Stimulated activated CD4-positive, alpha-beta T cell treated with anti-CD3 and anti-CD28 coated beads, Interleukin-15, amount 100 ng/mL, for 24 hours (primary cell): ENCODE data around the gene HAPLN2.
"Not testable (repeated sequence)": the region's sequence is repeated elsewhere in the genome, so short reads cannot be mapped to it uniquely, and the experiment has no call there.

Experiments used
- DNase-seq: peaks from one replicate; pipeline ENCODE4 v3.0.0-alpha.2; 2020

Gene HAPLN2

DNA sequence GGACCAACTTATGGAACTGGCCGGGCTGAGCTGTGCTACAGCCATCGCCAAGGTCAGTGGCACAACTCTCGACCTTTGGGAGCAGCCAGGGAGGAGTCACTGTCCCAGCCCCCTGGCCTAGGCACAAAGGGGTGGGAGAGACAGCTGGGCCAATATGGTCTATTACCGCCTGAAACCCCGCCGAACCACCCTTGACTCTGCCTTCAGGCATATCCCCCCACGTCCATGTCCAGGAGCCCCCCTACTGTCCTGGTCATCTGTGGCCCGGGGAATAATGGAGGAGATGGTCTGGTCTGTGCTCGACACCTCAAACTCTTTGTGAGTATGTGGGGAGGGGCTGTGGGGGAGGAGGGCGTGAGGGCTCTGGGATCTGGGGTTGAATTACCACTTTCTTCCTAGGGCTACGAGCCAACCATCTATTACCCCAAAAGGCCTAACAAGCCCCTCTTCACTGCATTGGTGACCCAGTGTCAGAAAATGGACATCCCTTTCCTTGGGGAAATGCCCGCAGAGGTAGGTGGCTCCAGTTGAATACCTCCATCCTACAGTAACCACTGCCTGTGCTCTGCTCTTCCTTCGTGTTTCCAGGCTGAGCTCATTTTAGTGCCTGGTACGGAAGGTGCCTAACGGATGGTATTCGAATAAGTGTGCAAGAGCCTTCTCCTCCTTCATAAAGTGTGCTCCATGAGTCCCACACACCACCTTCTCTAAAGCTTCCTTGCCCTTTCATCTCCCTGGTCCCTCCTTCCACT, 26.9 kb upstream of the HAPLN2 start:
- no peak for DNase-seq

GRCh38 chr1:156592910-156593660, 26.1 kb upstream of the HAPLN2 start:
- no peak for DNase-seq

DNA sequence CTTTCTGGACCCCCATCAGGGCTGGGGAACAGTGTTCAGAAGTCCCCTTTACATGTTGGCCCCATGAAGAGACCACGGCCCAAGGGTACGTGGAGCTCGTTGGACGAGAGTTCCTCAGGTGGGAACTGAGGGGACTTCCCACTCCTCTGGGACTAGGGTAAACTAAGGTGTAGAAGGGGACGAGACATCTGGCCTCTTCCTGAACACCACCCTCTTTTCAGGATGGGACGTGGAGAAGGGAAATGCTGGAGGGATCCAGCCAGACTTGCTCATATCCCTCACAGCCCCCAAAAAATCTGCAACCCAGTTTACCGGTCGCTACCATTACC, 25.6 kb upstream of the HAPLN2 start:
- DNase-seq, result no peak

- DNase-seq, result no peak
Measured at GRCh38 chr1:156594190-156594589, 25.0 kb upstream of the HAPLN2 start.

GRCh38 chr1:156595016-156595415, 24.2 kb upstream of the HAPLN2 start:
- DNase-seq, result no peak

DNA sequence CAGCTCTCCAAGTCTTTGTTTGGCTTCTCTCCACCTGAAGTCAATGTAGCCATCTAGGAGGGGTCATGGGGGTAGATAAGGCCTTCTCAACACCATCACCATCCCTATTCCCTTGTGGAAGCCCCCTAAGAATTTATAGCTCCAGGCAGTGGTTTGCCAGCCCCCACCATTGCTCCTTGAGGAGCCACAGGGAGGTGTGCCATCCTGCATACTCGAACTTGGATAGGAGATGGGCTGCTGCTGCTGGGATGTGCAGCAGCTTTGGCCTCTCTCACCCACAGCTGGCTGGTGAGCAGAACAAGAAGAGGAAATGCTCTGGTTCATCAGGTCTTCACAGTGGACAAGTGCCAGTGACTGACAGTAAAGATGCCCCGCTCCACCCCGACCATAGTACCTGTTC, 22.8 kb upstream of the HAPLN2 start:
- DNase-seq, result no peak

DNA sequence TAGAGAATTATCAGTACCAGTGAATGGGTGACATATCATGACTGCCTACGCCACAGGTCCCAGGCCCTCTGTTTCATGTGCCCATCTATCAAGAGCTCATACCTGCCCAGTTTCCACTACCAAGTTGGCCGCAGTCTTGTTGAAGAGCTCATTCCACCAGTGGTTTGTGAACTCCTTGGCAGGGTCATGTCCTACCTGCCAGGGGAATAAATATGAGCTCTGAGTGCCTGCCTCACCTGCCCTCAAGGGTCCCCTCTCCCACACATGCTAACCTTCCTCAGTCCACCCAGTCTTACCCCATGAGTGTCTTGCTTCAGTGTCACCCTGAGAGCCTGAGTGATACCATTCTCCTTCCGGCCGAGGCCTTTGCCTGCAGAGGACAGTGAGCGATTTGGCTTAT, 21.1 kb upstream of the HAPLN2 start:
- no peak for DNase-seq

DNA sequence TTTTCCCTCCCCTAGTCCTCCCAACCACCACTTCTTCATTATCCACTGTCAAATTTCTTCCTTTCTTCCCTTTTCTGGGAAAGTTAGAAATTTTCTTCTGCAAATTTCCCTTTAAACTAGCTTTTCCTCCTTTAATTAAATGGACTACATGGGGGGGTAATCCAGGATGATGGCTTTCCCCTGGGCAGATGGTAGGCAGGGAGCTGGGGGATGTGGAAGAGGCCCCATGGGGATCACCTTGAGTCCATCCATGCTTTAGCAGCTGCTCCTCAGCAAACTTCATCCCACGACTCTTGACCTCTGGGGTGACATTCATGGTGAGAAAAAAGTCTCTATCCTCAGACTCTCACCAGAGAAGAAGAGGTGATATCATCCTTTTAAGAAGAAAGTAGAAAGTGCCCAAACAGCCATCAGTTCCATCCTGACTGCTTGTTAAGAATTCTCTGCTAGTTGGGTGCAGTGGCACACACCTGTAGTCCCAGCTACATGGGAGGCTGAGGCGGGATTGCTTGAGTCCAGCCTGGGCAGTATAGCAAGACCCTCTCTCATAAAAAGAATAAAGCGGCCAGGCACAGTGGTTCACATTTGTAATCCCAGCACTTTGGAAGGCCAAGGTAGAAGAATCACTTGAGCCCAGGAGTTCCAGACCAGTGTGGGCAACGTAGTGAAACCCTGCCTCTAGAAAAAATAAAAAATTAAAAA, 20.3 kb upstream of the HAPLN2 start:
- DNase-seq, result no peak

DNA sequence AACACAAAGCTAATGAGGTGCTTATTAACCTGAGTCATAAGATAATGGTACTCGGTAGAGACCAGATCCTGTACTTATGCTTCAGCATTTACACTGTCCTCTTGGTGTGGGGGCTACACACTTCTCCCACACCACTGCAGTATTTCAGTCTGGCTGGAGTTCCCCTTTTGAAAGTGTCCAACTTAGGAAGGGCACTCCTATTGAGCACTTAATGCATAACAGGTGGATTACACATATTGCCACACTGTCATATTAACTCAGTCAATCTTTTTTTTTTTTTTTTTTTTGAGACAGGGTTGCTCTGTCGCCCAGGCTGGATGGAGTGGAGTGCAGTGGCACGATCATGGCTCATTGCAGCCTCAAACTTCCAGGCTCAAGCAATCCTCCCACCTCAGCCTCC, 19.4 kb upstream of the HAPLN2 start:
- no peak for DNase-seq

- DNase-seq, result no peak
Measured at GRCh38 chr1:156600733-156601121, 18.5 kb upstream of the HAPLN2 start.

- peak; percentile 87 for DNase-seq
Measured at GRCh38 chr1:156601122-156601830, 17.9 kb upstream of the HAPLN2 start, which contains the start of gene GPATCH4. Gene GPATCH4 (minus strand): TSS chr1:156601479.

DNA sequence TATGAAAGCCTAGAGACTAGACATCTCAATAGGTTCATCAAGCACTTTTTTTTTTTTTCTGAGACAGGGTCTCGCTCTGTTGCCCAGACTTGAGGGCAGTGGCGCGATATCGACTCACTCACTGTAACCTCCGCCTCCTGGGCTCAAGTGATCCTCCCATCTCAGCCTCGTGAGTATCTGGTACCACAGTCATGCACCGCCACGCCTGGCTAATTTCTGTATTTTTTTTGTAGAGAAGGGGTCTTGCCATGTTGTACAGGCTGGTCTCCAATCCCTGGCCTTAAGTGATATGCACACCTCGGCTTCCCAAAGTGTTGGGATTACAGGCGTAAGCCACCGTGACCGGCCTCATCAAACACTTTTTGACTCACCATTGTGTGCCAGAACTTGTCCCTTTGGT, 17.3 kb upstream of the HAPLN2 start:
- no peak for DNase-seq

- DNase-seq, result no peak
Measured at GRCh38 chr1:156602557-156602993, 16.6 kb upstream of the HAPLN2 start.

GRCh38 chr1:156607344-156607743, 11.9 kb upstream of the HAPLN2 start:
- not testable (repeated sequence) for DNase-seq

DNA sequence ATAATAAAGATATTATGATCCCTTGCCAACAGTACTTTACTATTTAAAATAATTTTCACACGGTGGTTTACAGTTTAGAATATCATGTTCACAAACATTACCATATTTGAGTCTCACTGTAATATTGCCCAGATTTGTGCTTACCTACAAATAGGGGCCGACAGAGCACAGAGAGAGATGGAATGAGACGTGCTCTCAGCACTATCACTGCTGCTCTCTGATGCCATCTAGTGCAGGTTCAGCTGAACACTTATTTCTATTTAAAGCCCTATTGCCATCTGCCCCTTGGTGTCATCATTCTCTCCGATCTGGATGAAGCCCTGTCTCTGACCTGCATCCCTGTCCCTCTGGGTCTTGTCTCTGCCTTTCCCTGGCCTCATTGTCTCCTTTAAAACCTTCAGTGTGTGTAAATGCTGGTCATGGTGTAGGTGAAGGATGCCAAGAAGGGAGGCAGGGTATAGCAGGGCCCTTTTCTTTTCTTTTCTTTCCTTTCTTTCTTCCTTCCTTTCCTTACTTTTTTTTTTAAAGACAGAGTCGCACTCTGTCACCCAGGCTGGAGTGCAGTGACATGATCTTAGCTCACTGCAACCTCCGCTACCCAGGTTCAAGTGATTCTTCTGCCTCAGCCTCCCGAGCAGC, 11.1 kb upstream of the HAPLN2 start:
- DNase-seq, result peak; percentile 65

DNA sequence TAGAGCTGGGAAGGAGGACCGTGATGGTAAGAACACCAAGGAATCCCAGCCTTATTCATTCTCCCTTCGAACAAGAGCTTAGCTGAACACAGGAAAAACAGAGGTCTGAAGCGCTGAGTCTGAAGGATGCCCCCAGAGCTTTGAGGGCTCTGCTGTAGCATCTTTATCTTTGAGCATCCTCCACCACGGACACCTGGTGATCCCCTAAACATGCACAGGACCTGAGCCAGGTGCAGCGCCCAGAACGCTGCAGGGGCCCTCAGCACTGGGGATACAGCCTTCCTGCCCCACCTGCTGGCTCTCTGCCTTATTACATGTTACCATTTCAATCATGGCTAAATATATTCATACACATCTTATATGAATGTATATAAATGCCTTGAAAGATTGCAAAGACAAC, 10.2 kb upstream of the HAPLN2 start:
- DNase-seq, result peak; percentile 72

GRCh38 chr1:156610072-156610471, 9.1 kb upstream of the HAPLN2 start:
- DNase-seq, result not testable (repeated sequence)

GRCh38 chr1:156612666-156613065, 6.5 kb upstream of the HAPLN2 start:
- no peak for DNase-seq

- no peak for DNase-seq
Measured at GRCh38 chr1:156615946-156616345, 3.3 kb upstream of the HAPLN2 start.

DNA sequence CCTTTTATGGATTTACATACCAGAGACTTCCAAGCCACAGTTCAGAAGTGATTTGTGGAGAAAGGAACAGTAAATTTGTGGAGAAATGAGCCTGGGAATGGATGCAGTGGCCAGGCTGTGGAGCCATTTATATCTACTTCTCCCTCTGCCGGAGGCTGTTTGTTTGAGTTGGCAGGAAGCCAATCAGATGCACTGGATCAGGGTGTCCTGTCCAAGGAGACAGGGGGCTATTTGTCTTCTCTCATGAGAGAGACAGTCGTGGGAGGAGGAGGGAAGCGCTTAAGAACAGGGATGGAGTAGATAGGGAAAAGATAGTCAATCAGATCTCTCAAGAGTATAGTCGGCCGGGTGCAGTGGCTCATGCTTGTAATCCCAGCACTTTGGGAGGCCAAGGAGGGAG, 2.8 kb upstream of the HAPLN2 start:
- no peak for DNase-seq

GRCh38 chr1:156619582-156619955, 354 bp downstream of the HAPLN2 start:
- no peak for DNase-seq

GRCh38 chr1:156622581-156623297, 3.5 kb downstream of the HAPLN2 start:
- DNase-seq, result no peak
